GM10248 (cell line): ENCODE data around the gene ENTPD7.

Source experiments
- CTCF ChIA-PET: fragments of 300-600 bp; sonication (Branson Sonifier 250); formaldehyde crosslinking; extraction: SDS; loops from one replicate; lab custom pipeline; 2021; ENCODE audit warnings: antibody characterized with exemption; lab: Yijun Ruan, JAX
- POLR2A ChIA-PET: fragments of 350-650 bp; sonication (Branson Sonifier 250); formaldehyde crosslinking; extraction: SDS; loops from one replicate; lab custom pipeline; 2020; ENCODE audit warnings: antibody characterized with exemption; lab: Yijun Ruan, JAX
- DNase-seq: peaks from one replicate; pipeline ENCODE4 v3.0.0; 2012; ENCODE audit errors: extremely low spot score
- CTCF ChIP-seq: IDR thresholded peaks from 2 replicates; pipeline ENCODE4 v1.5.1; 2012; ENCODE audit warnings: mild to moderate bottlenecking, low read depth; ENCODE audit errors: extremely low read depth, missing control alignments, control extremely low read depth

Gene ENTPD7

GRCh38 chr10:99656199-99657064, 2.9 kb upstream of the ENTPD7 start:
- CTCF ChIA-PET, result interaction anchor here (1.2 kb wide), 1 partner anchor 34 kb away, joined by 3 read pairs; no protein-coding TSS in a partner anchor
- no peak for TF ChIP-seq CTCF
- POLR2A ChIA-PET, result no interaction called here
- DNase-seq, result no peak

- no peak for TF ChIP-seq CTCF
- POLR2A ChIA-PET, result interaction anchor here (0.9 to 1.4 kb wide), 3 partner anchors 37 to 40 kb away, joined by 4 read pairs; partner anchors contain the start of gene SLC25A28
- CTCF ChIA-PET, result interaction anchor here (1.0 to 2.9 kb wide), 9 partner anchors 10 to 74 kb away, joined by 3 to 8 read pairs (median 5); partner anchors contain the start of genes COX15 and CUTC
- DNase-seq, result no peak
Observed at GRCh38 chr10:99658622-99659030, 683 bp upstream of the ENTPD7 start.

GRCh38 chr10:99659868-99660366, 608 bp downstream of the ENTPD7 start:
- no peak for DNase-seq
- no peak for TF ChIP-seq CTCF
- ChIA-PET CTCF (interaction anchor here (0.7 to 2.9 kb wide), 9 partner anchors 11 to 72 kb away, joined by 3 to 8 read pairs (median 4); partner anchors contain the start of genes COX15 and CUTC), POLR2A (interaction anchor here (1.0 to 1.4 kb wide), 2 partner anchors 39 to 41 kb away, joined by 4 read pairs; partner anchors contain the start of gene SLC25A28)

- POLR2A ChIA-PET, result no interaction called here
- no peak for TF ChIP-seq CTCF
- no peak for DNase-seq
- CTCF ChIA-PET, result interaction anchor here (1.3 kb wide), 1 partner anchor 10 kb away, joined by 3 read pairs; no protein-coding TSS in a partner anchor
Observed at GRCh38 chr10:99660662-99661376, 1.5 kb downstream of the ENTPD7 start.

GRCh38 chr10:99661377-99661763, 2.1 kb downstream of the ENTPD7 start:
- no peak for DNase-seq
- ChIA-PET POLR2A (no interaction called here), CTCF (interaction anchor here (1.0 kb wide), 1 partner anchor 10 kb away, joined by 3 read pairs; no protein-coding TSS in a partner anchor)
- TF ChIP-seq CTCF, result no peak

- CTCF ChIA-PET, result no interaction called here
- DNase-seq, result no peak
- no peak for TF ChIP-seq CTCF
- POLR2A ChIA-PET, result interaction anchor here (0.6 kb wide), 1 partner anchor 15 kb away, joined by 3 read pairs; no protein-coding TSS in a partner anchor
Observed at GRCh38 chr10:99665304-99665703, 6.0 kb downstream of the ENTPD7 start.
